ENCODE measurements around the gene IQCB1.

IQCB1 gene

DNA sequence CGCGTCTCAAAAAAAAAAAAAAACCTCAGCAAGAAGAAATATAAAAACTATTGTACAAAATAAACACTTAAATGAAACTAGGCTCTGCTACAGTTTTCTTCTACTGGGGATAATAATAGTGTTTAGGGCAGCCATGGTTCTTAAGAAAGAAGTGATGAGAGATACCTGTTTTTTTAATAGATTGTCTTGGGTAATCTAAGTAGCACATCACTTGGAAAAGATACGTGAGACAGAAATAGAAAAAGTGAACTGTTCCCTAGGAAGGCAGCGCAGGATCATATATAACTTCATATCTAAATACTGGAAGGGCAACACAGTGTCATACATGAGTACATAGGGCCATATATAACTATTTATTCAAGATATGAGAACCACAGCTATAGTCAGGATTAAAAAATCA is 97.2 kb downstream of the IQCB1 start:
- no peak for TF ChIP-seq CTCF (conservative IDR thresholded peaks at IDR 0.05)
- H3K27ac ChIP-seq, result no peak overlapping the region

DNA sequence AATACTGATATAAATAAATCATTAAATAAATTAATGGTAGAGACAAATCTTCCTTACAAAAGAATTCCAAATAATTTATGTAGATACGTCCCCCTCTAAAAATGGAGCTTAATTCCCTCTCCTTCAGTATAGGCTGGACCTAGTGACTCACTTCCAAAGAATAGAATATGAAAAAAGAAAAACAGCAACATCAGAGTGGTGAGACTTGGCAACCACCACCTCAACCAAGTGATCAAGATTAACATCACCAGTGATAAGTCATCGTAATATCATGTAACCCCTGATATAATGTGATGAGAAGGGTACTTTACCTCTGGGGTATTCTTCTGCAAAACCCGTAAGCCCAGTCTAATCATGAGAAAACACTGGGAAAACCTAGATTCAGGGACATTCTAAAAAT is 98.7 kb downstream of the IQCB1 start:
- TF ChIP-seq CTCF (conservative IDR thresholded peaks at IDR 0.05), result no peak
- H3K27ac ChIP-seq, result no peak overlapping the region

GRCh38 chr3:121735047-121735696 is 99.7 kb downstream of the IQCB1 start:
- no peak for TF ChIP-seq CTCF (conservative IDR thresholded peaks at IDR 0.05)
- H3K27ac ChIP-seq, result no peak overlapping the region

GRCh38 chr3:121730940-121731687 is 103.7 kb downstream of the IQCB1 start:
- TF ChIP-seq CTCF (conservative IDR thresholded peaks at IDR 0.05), result no peak
- no peak overlapping the region for H3K27ac ChIP-seq

- no peak overlapping the region for H3K27ac ChIP-seq
- TF ChIP-seq CTCF (conservative IDR thresholded peaks at IDR 0.05), result no peak
These were observed 110.7 kb downstream of the IQCB1 start for GRCh38 chr3:121724130-121724529.

GRCh38 chr3:121723485-121723884 is 111.4 kb downstream of the IQCB1 start:
- no peak for TF ChIP-seq CTCF (conservative IDR thresholded peaks at IDR 0.05)
- H3K27ac ChIP-seq, result no peak overlapping the region

DNA sequence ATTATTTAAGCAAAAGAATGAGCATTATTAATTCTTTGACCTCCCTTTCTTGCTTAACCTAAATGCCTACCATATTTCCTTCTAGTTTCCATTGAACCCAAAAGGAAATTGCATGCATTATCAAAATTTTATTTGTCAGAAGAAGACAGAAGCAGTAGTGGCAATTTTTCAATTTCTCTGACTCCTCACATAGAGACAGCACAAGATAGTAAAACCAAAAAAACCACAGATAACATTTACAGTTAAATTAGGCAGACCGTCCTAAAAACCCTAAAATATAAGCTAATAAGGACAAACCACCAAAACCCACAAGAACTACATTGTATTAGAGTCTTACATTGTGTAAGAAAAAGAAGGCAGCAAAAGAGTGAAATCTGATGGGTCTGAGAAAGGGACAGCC is 112.4 kb downstream of the IQCB1 start:
- no peak for TF ChIP-seq CTCF (conservative IDR thresholded peaks at IDR 0.05)
- H3K27ac ChIP-seq, result no peak overlapping the region

All from VCaP (cell line).